ENCODE results near the gene TRIP10. TPM values are rescaled to one million over a fixed set of nuclear protein-coding genes. Genes with fewer than 3 reads are reported as not detected.

TRIP10 gene
- total RNA-seq, 1 donor from 2014 or later = 79.5 TPM

- H3K36me3 ChIP-seq (ENCODE audit: control insufficient read depth, insufficient read depth, low read length) = no peaks in the 10 kb centered on the region
- H3K4me3 ChIP-seq (ENCODE audit: low read depth, low read length) = no peak overlapping the region
- DNase-seq (ENCODE audit: low read depth) (no peak), FAIRE-seq (no peak)
- H3K27me3 ChIP-seq (ENCODE audit: control insufficient read depth, insufficient read depth, low read length) = no peaks in the 10 kb centered on the region
- TF ChIP-seq CTCF (IDR thresholded peaks at IDR 0.05; ENCODE audit: insufficient read depth, low read length, severe bottlenecking) = no peak
Observed at GRCh38 chr19:6709549-6709948, 29.9 kb upstream of the TRIP10 start.

GRCh38 chr19:6710273-6711077 lies 29.0 kb upstream of the TRIP10 start:
- no peak for DNase-seq (ENCODE audit: low read depth)
- no peaks in the 10 kb centered on the region for H3K36me3 ChIP-seq (ENCODE audit: control insufficient read depth, insufficient read depth, low read length)
- FAIRE-seq = no peak
- no peak for TF ChIP-seq CTCF (IDR thresholded peaks at IDR 0.05; ENCODE audit: insufficient read depth, low read length, severe bottlenecking)
- no peak overlapping the region for H3K4me3 ChIP-seq (ENCODE audit: low read depth, low read length)
- no peaks in the 10 kb centered on the region for H3K27me3 ChIP-seq (ENCODE audit: control insufficient read depth, insufficient read depth, low read length)

GRCh38 chr19:6711078-6711361 lies 28.5 kb upstream of the TRIP10 start:
- TF ChIP-seq CTCF (IDR thresholded peaks at IDR 0.05; ENCODE audit: insufficient read depth, low read length, severe bottlenecking) = no peak
- H3K4me3 ChIP-seq (ENCODE audit: low read depth, low read length) = no peak overlapping the region
- no peaks in the 10 kb centered on the region for H3K27me3 ChIP-seq (ENCODE audit: control insufficient read depth, insufficient read depth, low read length)
- no peaks in the 10 kb centered on the region for H3K36me3 ChIP-seq (ENCODE audit: control insufficient read depth, insufficient read depth, low read length)
- DNase-seq (ENCODE audit: low read depth) = no peak
- no peak for FAIRE-seq

- TF ChIP-seq CTCF (IDR thresholded peaks at IDR 0.05; ENCODE audit: insufficient read depth, low read length, severe bottlenecking) = no peak
- Histone ChIP-seq H3K27me3 (ENCODE audit: control insufficient read depth, insufficient read depth, low read length) (no peaks in the 10 kb centered on the region), H3K4me3 (ENCODE audit: low read depth, low read length) (no peak overlapping the region), H3K36me3 (ENCODE audit: control insufficient read depth, insufficient read depth, low read length) (no peaks in the 10 kb centered on the region)
- no peak for FAIRE-seq
- DNase-seq (ENCODE audit: low read depth) = no peak
Observed at GRCh38 chr19:6711605-6712004, 27.9 kb upstream of the TRIP10 start.

GRCh38 chr19:6712231-6712630 lies 27.2 kb upstream of the TRIP10 start:
- no peak overlapping the region for H3K4me3 ChIP-seq (ENCODE audit: low read depth, low read length)

More at GRCh38 chr19:6712231-6712630, 27.2 kb upstream of the TRIP10 start:
- H3K27me3 ChIP-seq (ENCODE audit: control insufficient read depth, insufficient read depth, low read length) = no peaks in the 10 kb centered on the region
- no peak for TF ChIP-seq CTCF (IDR thresholded peaks at IDR 0.05; ENCODE audit: insufficient read depth, low read length, severe bottlenecking)
- FAIRE-seq = no peak
- DNase-seq (ENCODE audit: low read depth) = no peak
- H3K36me3 ChIP-seq (ENCODE audit: control insufficient read depth, insufficient read depth, low read length) = no peaks in the 10 kb centered on the region

Data from bronchial epithelial cell (primary cell).